ENCODE results near the gene SHROOM2.
A peak's percentile ranks its signal among the peaks of the same experiment; 100 is the strongest.

The SHROOM2 gene

GRCh38 chrX:9867753-9868152, 81.5 kb downstream of the SHROOM2 start:
- DNase-seq: no peak

GRCh38 chrX:9871701-9872268, 85.6 kb downstream of the SHROOM2 start:
- peak; percentile 13 for DNase-seq

- DNase-seq: no peak
Measured at GRCh38 chrX:9873360-9873759, 87.1 kb downstream of the SHROOM2 start.

- peak; percentile 20 for DNase-seq
Measured at GRCh38 chrX:9873952-9874351, 87.7 kb downstream of the SHROOM2 start.

- DNase-seq: no peak
Measured at GRCh38 chrX:9874483-9874882, 88.3 kb downstream of the SHROOM2 start.

GRCh38 chrX:9875801-9876200, 89.6 kb downstream of the SHROOM2 start:
- no peak for DNase-seq

GRCh38 chrX:9876201-9876600, 90.0 kb downstream of the SHROOM2 start:
- DNase-seq: no peak

GRCh38 chrX:9878146-9878820, 92.1 kb downstream of the SHROOM2 start:
- DNase-seq: no peak

- no peak for DNase-seq
Measured at GRCh38 chrX:9880237-9880636, 94.0 kb downstream of the SHROOM2 start.

- DNase-seq: no peak
Measured at GRCh38 chrX:9880870-9881269, 94.6 kb downstream of the SHROOM2 start.

- peak; percentile 20 for DNase-seq
Measured at GRCh38 chrX:9882669-9883446, 96.6 kb downstream of the SHROOM2 start.

GRCh38 chrX:9884031-9884779, 98.0 kb downstream of the SHROOM2 start:
- no peak for DNase-seq

GRCh38 chrX:9885150-9885549, 98.9 kb downstream of the SHROOM2 start:
- peak; percentile 58 for DNase-seq

- no peak for DNase-seq
Measured at GRCh38 chrX:9887659-9888297, 101.5 kb downstream of the SHROOM2 start.

GRCh38 chrX:9888953-9889470, 102.8 kb downstream of the SHROOM2 start:
- DNase-seq: no peak

GRCh38 chrX:9890681-9891091, 104.5 kb downstream of the SHROOM2 start:
- no peak for DNase-seq

- no peak for DNase-seq
Measured at GRCh38 chrX:9895225-9895912, 109.1 kb downstream of the SHROOM2 start.

- peak; percentile 77 for DNase-seq
Measured at GRCh38 chrX:9897761-9898161, 111.5 kb downstream of the SHROOM2 start.

GRCh38 chrX:9899640-9900111, 113.4 kb downstream of the SHROOM2 start:
- no peak for DNase-seq

GRCh38 chrX:9902656-9903055, 116.4 kb downstream of the SHROOM2 start:
- DNase-seq: no peak

GRCh38 chrX:9903146-9903545, 116.9 kb downstream of the SHROOM2 start:
- DNase-seq: no peak

- peak; percentile 51 for DNase-seq
Measured at GRCh38 chrX:9905288-9905687, 119.1 kb downstream of the SHROOM2 start.

Measured in fibroblast of skin of scalp (primary cell).